Heart left ventricle (tissue), 16 donors: ENCODE data around the gene GIT2. TPM values are rescaled to one million over a fixed set of nuclear protein-coding genes. Genes with fewer than 3 reads are reported as not detected.
A peak's percentile ranks its signal among the peaks of the same experiment; 100 is the strongest.

Source experiments
- ATAC-seq, 4 donors: fragments of 200-7000 bp; cut with Tn5 transposase; one replicate each; pipeline ENCODE4 v1.9.1; 2020 to 2022; ENCODE audit warnings: moderate library complexity in 4 of 4, mild to moderate bottlenecking in 3 of 4, moderate number of reproducible peaks in 1 of 4
- DNase-seq, 5 donors: peaks; one replicate each; pipeline ENCODE4 v3.0.0-alpha.2; 2020
- H3K27ac ChIP-seq, 12 donors: fragments of 200-600 bp; sonication (generic) in 4 of 12; one replicate each; pipeline versions ENCODE4 v1.5.0 to v1.8.0; 2016 to 2022; ENCODE audit warnings: mild to moderate bottlenecking in 2 of 12
- H3K27me3 ChIP-seq, 9 donors: fragments of 200-600 bp; sonication (generic) in 2 of 9; one replicate each; pipeline versions ENCODE4 v1.5.1 to v1.8.0; 2016 to 2022; ENCODE audit warnings: mild to moderate bottlenecking in 3 of 9
- H3K36me3 ChIP-seq, 9 donors: fragments of 200-600 bp; sonication (generic) in 2 of 9; one replicate each; pipeline versions ENCODE4 v1.5.0 to v1.8.0; 2018 to 2022; ENCODE audit warnings: mild to moderate bottlenecking in 2 of 9
- H3K4me1 ChIP-seq, 12 donors: fragments of 200-600 bp; sonication (generic) in 4 of 12; one replicate each; pipeline versions ENCODE4 v1.5.0 to v1.8.0; 2016 to 2022; ENCODE audit warnings: mild to moderate bottlenecking in 3 of 12
- H3K4me3 ChIP-seq, 12 donors: fragments of 200-600 bp; sonication (generic) in 4 of 12; one replicate each; pipeline versions ENCODE4 v1.5.0 to v1.8.0; 2017 to 2022; ENCODE audit warnings: mild to moderate bottlenecking in 9 of 12, moderate library complexity in 4 of 12
- H3K9me3 ChIP-seq, 12 donors: fragments of 200-600 bp; sonication (generic) in 4 of 12; one replicate each; pipeline versions ENCODE4 v1.5.0 to v1.8.0; 2016 to 2022; ENCODE audit warnings: mild to moderate bottlenecking in 1 of 12
- POLR2A ChIP-seq, 2 donors: fragments of 450-650 bp; IDR thresholded peaks; one replicate each; pipeline ENCODE4 v1.6.1; 2017; ENCODE audit warnings: antibody characterized with exemption in 2 of 2, mild to moderate bottlenecking in 2 of 2, moderate library complexity in 2 of 2
- WGBS, 4 donors: extraction: QIAGEN DNeasy Blood & Tissue Kit in 2 of 4; methylation state at CpG; one replicate each; pipeline versions ENCODE4 v1.1.5 to v1.1.7; 2013 to 2018; 5-methylcytosine and 5-hydroxymethylcytosine counted together
- intact Hi-C, 10 donors: fragments of 100-400 bp; cut with DNase I; formaldehyde crosslinking; loops; one replicate each; pipeline versions ENCODE4 v1.11.1 to v1.14.2; 2022
- polyA plus RNA-seq, 2 donors: library from polyadenylated mRNA; stranded (reverse); fragments of 200-250 nt; gene quantifications; one replicate each; pipeline ENCODE4 v1.2.3, GENCODE V29; 2013
- total RNA-seq, 9 donors: library from RNA; depleted of rRNA in 2 of 9; stranded (reverse); fragments of >200 nt in 2 of 9; fragmentation: NEBNext Ultra II Directional in 3 of 9; extraction: Animal tissue kit (Norgen Biotek cat#: 25700) in 3 of 9; gene quantifications; one replicate each; pipeline versions ENCODE4 v1.1.0 to v1.2.4, GENCODE V29; 2016 to 2023
- TF ChIP-seq, protein P1 (sequence below), 12 donors: fragments of 200-600 bp; sonication (generic) in 4 of 12; IDR thresholded peaks; one replicate each; pipeline versions ENCODE4 v1.5.0 to v1.8.0; 2018 to 2022; ENCODE audit warnings: antibody characterized with exemption in 12 of 12, mild to moderate bottlenecking in 5 of 12
- donor health status: ischemic (EF 13 %, LVEDD 7.1; RV severe dilation, severe dysfunction).
- donor health status: healthy with polysubstance abuse.
- donor health status: DM: no; HTN: yes; CAD: no.
- donor health status: DM: no; HTN: no; CAD: no.
- donor health status: ischemic (EF 25% LVEDD 6.9; RV normal size, moderate dysfunction).
- donor health status: ischemic (EF 25% LVEDD 5.7; RV mildly dilated, moderate dysfunction).
- donor health status: healthy.
- donor health status: DM: yes; HTN: yes; CAD: no.
- donor health status: ischemic (EF 35%, LVEDD 5.7; RV mildly dilated, moderate dysfunction).
- donor health status: nonischemic (EF 11% LVEDD 7.7; RV severe dilation, severe dysfunction).
- donor health status: DM: yes; HTN: yes; CAD: no.
- donor health status: PGD.
- donor health status: ischemic (EF 29% LVEDD 5.4; RV normal size, mild dysfunction).
- donor health status: nonischemic (EF 23%, LVEDD 6.1; RV moderate dilation, normal function).

Gene GIT2
- total and polyA plus RNA-seq, 11 donors: 17.4 to 56.7 (median 36.2) TPM

DNA sequence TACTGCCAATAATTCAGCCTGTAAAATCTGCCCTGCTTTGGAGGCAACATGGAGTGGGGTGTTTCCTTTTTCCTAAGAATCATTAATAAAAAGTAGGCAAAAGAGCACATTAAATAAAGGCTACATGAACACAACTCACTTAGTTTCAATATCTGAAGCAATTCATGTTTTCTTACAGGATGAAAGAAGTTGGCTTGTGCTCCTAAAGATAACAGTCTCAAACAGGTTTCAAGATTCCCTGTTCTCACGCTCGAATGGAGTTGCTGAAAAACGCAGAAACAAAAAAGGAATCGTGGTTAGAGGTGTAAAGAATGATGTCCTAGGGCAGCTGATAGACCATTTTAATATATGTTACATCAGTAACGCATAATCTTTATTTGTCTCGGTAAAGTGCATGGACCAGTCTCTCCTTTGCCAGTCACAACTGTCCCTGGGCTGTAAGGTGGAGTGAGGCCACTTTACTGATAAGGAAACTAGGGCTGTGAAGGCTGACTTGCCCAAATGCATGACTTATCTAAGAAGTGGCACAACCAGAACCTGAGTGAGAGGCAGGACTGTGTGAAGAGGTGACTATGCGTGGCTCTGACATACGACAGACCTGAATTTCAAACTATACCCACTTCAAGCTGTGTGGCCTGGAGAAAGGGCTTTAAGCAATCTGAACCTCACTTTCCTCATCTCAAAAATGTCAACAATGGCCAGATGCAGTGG is 12.6 kb downstream of the GIT2 start:
- no peaks in the 10 kb centered on the region for H3K9me3 ChIP-seq
- H3K4me1 ChIP-seq: peaks cover 0 to 36% (median 0%) of the 10 kb centered on the region in 12 donors
- H3K27me3 ChIP-seq: no peaks in the 10 kb centered on the region
- TF ChIP-seq, protein P1, sequence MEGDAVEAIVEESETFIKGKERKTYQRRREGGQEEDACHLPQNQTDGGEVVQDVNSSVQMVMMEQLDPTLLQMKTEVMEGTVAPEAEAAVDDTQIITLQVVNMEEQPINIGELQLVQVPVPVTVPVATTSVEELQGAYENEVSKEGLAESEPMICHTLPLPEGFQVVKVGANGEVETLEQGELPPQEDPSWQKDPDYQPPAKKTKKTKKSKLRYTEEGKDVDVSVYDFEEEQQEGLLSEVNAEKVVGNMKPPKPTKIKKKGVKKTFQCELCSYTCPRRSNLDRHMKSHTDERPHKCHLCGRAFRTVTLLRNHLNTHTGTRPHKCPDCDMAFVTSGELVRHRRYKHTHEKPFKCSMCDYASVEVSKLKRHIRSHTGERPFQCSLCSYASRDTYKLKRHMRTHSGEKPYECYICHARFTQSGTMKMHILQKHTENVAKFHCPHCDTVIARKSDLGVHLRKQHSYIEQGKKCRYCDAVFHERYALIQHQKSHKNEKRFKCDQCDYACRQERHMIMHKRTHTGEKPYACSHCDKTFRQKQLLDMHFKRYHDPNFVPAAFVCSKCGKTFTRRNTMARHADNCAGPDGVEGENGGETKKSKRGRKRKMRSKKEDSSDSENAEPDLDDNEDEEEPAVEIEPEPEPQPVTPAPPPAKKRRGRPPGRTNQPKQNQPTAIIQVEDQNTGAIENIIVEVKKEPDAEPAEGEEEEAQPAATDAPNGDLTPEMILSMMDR (IDR thresholded peaks at IDR 0.05): no peak
- TF ChIP-seq POLR2A (IDR thresholded peaks at IDR 0.05): no peak
- H3K4me3 ChIP-seq: no peak overlapping the region
- peak overlapping the region in 2 of 12 donors; percentile 3 to 4 for H3K27ac ChIP-seq
- ATAC-seq (peak in 3 of 4 donors; percentile 79 to 89 (median 80)), DNase-seq (no peak)
- 63 to 82% (median 69%) methylated on average over 8 of the region's 8 CpGs for WGBS, 4 donors
- intact Hi-C loops: no loop called here
- H3K36me3 ChIP-seq: peaks cover 3 to 100% (median 100%) of the 10 kb centered on the region in 9 donors

DNA sequence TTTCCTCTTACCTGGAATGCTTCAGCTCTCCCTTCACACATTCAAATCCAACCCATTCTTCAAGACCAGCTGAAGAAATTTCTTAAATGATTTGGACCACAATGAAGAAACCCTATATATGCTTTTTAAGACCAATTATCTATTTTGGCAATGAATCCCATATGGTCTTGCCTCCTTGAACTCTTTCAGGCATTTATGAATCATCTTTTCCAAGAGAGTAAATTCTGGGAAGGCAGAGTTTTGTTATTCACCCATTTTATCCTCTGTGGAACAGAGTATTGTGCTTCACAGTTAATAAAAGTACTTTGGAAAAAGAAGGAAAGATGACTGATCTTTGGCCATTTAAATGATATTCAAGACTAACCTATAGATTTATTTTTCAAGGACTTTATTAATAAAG is 14.0 kb downstream of the GIT2 start:
- H3K4me3 ChIP-seq: no peak overlapping the region
- H3K4me1 ChIP-seq: peaks cover 0 to 38% (median 0%) of the 10 kb centered on the region in 12 donors
- peaks cover 3 to 100% (median 100%) of the 10 kb centered on the region in 9 donors for H3K36me3 ChIP-seq
- no peaks in the 10 kb centered on the region for H3K9me3 ChIP-seq
- ATAC-seq (no peak), DNase-seq (no peak)
- intact Hi-C loops: no loop called here
- no peak for TF ChIP-seq POLR2A (IDR thresholded peaks at IDR 0.05)
- TF ChIP-seq, protein P1 (IDR thresholded peaks at IDR 0.05): no peak
- H3K27me3 ChIP-seq: no peaks in the 10 kb centered on the region
- H3K27ac ChIP-seq: peak overlapping the region in 1 of 12 donors; percentile 3

DNA sequence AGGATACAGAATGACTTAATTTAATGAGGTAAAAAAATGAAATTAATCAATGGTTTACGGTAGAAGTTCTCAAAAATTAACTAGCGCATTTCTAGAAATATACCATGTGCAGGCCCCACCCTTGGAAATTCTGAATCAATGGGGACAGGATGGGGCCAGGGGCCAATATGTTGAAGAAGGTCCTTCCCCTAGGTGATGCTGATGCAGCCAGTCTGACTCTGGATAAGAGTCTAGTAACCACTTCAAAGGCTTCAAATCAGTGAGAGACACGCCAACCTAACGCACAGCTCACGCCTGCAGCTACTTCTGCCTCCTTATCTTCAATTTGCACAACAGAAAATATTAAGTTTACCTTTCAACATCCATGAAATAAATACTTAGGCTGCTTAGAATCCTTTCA is 14.9 kb downstream of the GIT2 start:
- H3K4me3 ChIP-seq: no peak overlapping the region
- ATAC-seq (no peak), DNase-seq (no peak)
- H3K27ac ChIP-seq: peak overlapping the region in 1 of 12 donors; percentile 20
- intact Hi-C loops: no loop called here
- H3K27me3 ChIP-seq: no peaks in the 10 kb centered on the region
- H3K4me1 ChIP-seq: peaks cover 0 to 38% (median 0%) of the 10 kb centered on the region in 12 donors
- no peaks in the 10 kb centered on the region for H3K9me3 ChIP-seq
- TF ChIP-seq POLR2A (IDR thresholded peaks at IDR 0.05): no peak
- TF ChIP-seq, protein P1 (IDR thresholded peaks at IDR 0.05): no peak
- peaks cover 3 to 100% (median 100%) of the 10 kb centered on the region in 9 donors for H3K36me3 ChIP-seq
- 94 to 96% (median 95%) methylated on average over 5 of the region's 5 CpGs for WGBS, 4 donors

DNA sequence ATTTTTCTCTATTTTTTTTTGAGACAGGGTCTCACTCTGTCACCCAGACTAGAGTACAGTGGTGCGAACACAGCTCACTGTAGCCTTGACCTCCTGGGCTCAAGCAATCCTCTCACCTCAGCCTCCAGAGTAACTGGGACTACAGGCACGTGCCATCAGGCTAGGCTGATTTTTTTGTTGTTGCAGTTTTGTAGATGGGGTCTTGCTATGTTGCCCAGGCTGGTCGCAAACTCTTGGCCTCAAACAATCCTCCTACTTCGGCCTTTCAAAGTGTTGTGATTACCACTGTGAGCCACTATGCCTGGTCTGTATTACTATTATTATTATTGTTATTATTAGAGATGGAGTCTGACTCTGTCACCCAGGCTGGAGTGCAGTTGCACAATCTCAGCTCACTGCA is 23.3 kb downstream of the GIT2 start:
- 94 to 98% (median 97%) methylated on average over 4 of the region's 4 CpGs for WGBS, 4 donors
- intact Hi-C loops: no loop called here
- H3K36me3 ChIP-seq: peaks cover 0 to 100% (median 99%) of the 10 kb centered on the region in 9 donors

More for the DNA sequence above, 23.3 kb downstream of the GIT2 start:
- no peak overlapping the region for H3K27ac ChIP-seq
- peaks cover 0 to 26% (median 0%) of the 10 kb centered on the region in 12 donors for H3K4me1 ChIP-seq
- H3K9me3 ChIP-seq: no peaks in the 10 kb centered on the region
- no peak for ATAC-seq
- no peaks in the 10 kb centered on the region for H3K27me3 ChIP-seq
- H3K4me3 ChIP-seq: no peak overlapping the region
- TF ChIP-seq, protein P1 (IDR thresholded peaks at IDR 0.05): no peak
- no peak for DNase-seq
